HepG2 (cell line): ENCODE data around the gene PLA2G2E. TPM values are rescaled to one million over a fixed set of nuclear protein-coding genes. Genes with fewer than 3 reads are reported as not detected.

Experiments
- ATAC-seq: fragments of 200-7000 bp; cut with Tn5 transposase; 3 replicates; pipeline ENCODE4 v1.9.1; 2020; ENCODE audit warnings: mild to moderate bottlenecking, moderate library complexity
- BruUV-seq: library from RNA; stranded (reverse); fragments of 400-500 nt; replicated peaks from 2 replicates; lab custom pipeline; 2021; lab: Mats Ljungman, UMichigan
- CTCF ChIA-PET: fragments of 300-600 bp; formaldehyde crosslinking; extraction: SDS; loops from one replicate; lab custom pipeline; 2021; ENCODE audit warnings: low total read pairs, inconsistent platforms, low intra/inter-chr PET ratio; lab: Yijun Ruan, JAX
- POLR2A ChIA-PET: fragments of 350-600 bp; sonication (Branson Sonifier 250); formaldehyde crosslinking; loops from one replicate; lab custom pipeline; 2020; ENCODE audit warnings: antibody characterized with exemption, inconsistent platforms; lab: Yijun Ruan, JAX
- DNase-seq: peaks from one replicate; pipeline ENCODE4 v3.0.0-alpha.2; 2015; ENCODE audit warnings: low spot score
- FAIRE-seq: peaks from 3 replicates; lab custom pipeline; 2011; peaks lifted over from hg19 to GRCh38; lab: Jason Lieb, UNC
- H2AFZ ChIP-seq: one replicate; pipeline ENCODE4 v1.6.1; 2011; ENCODE audit warnings: low read length, inconsistent platforms
- H3K27ac ChIP-seq: fragments of 300-600 bp; 3 replicates; pipeline ENCODE4 v1.8.0; 2011; ENCODE audit warnings: mixed run types, mild to moderate bottlenecking, mixed read lengths, low read length, inconsistent platforms; ENCODE audit not compliant: insufficient read depth; ENCODE audit errors: extremely low read length
- H3K27me3 ChIP-seq, 2 experiments: fragments of 200-600 bp in 1 of 2; 2 replicates in 1 of 2; 3 replicates in 1 of 2; pipeline versions ENCODE4 v1.6.0 to v1.8.0; 2011; ENCODE audit warnings: low read length in 2 of 2, mild to moderate bottlenecking in 2 of 2, moderate library complexity in 2 of 2, inconsistent platforms in 1 of 2; ENCODE audit not compliant: insufficient read depth in 2 of 2, control insufficient read depth in 1 of 2
- H3K36me3 ChIP-seq, 2 experiments: fragments of 200-600 bp in 1 of 2; replicated peaks in 1 of 2; 2 replicates in 1 of 2; 3 replicates in 1 of 2; pipeline versions ENCODE4 v1.5.1 to v1.8.0; 2011; ENCODE audit warnings: low read length in 2 of 2, inconsistent platforms in 1 of 2; ENCODE audit not compliant: insufficient read depth in 2 of 2, control insufficient read depth in 1 of 2
- H3K4me1 ChIP-seq: 2 replicates; pipeline ENCODE4 v1.5.1; 2012; ENCODE audit warnings: low read length, inconsistent platforms; ENCODE audit not compliant: insufficient read depth
- H3K4me2 ChIP-seq: 2 replicates; pipeline ENCODE4 v1.6.0; 2011; ENCODE audit warnings: low read depth, low read length, inconsistent platforms
- H3K4me3 ChIP-seq, 3 experiments: fragments of 200-600 bp in 1 of 3; sonication (generic), shearing (Covaris generic) in 1 of 3; replicated peaks in 1 of 3; 2 replicates each; pipeline ENCODE4 v1.5.1; 2011 to 2016; ENCODE audit warnings: low read length in 3 of 3, inconsistent platforms in 2 of 3, low read depth in 2 of 3, mild to moderate bottlenecking in 2 of 3, control low read depth in 1 of 3, mixed read lengths in 1 of 3; ENCODE audit not compliant: insufficient read depth in 1 of 3
- H3K79me2 ChIP-seq: one replicate; pipeline ENCODE4 v1.6.1; 2011; ENCODE audit warnings: low read length, inconsistent platforms; ENCODE audit not compliant: insufficient read depth
- H3K9ac ChIP-seq: 2 replicates; pipeline ENCODE4 v1.6.0; 2011; ENCODE audit warnings: mild to moderate bottlenecking, low read depth, low read length, inconsistent platforms; ENCODE audit not compliant: insufficient read depth
- H3K9me3 ChIP-seq: 2 replicates; pipeline ENCODE4 v1.5.1; 2012; ENCODE audit warnings: mild to moderate bottlenecking, low read length
- H4K20me1 ChIP-seq: 2 replicates; pipeline ENCODE4 v1.6.0; 2011; ENCODE audit warnings: inconsistent platforms, mild to moderate bottlenecking, low read length, moderate library complexity; ENCODE audit not compliant: insufficient read depth
- CENPX ChIP-seq: sonication (generic); formaldehyde crosslinking; IDR thresholded peaks from 2 replicates; pipeline ENCODE4 v1.9.0; 2021; ENCODE audit warnings: mild to moderate bottlenecking, missing genetic modification reagents, moderate library complexity
- GLI4 ChIP-seq: sonication (generic); formaldehyde crosslinking; IDR thresholded peaks from 2 replicates; pipeline ENCODE4 v1.5.1; 2020; ENCODE audit warnings: missing genetic modification reagents, mild to moderate bottlenecking, moderate library complexity, borderline replicate concordance
- KAT7 ChIP-seq: IDR thresholded peaks from 2 replicates; pipeline ENCODE4 v1.6.1; 2018; ENCODE audit warnings: borderline replicate concordance, missing compliant biosample characterization
- TEAD3 ChIP-seq: optimal IDR thresholded peaks from 2 replicates; pipeline ENCODE3; 2016; ENCODE audit warnings: borderline replicate concordance
- TERF1 ChIP-seq: sonication (generic); formaldehyde crosslinking; IDR thresholded peaks from 2 replicates; pipeline ENCODE4 v1.8.0; 2022; ENCODE audit warnings: mild to moderate bottlenecking, missing genetic modification reagents, moderate library complexity
- THAP11 ChIP-seq: IDR thresholded peaks from 2 replicates; pipeline ENCODE4 v1.6.1; 2016; ENCODE audit warnings: missing biosample characterization, missing genetic modification reagents
- THAP7 ChIP-seq: sonication (generic); formaldehyde crosslinking; IDR thresholded peaks from 2 replicates; pipeline ENCODE4 v1.8.1; 2023; ENCODE audit warnings: mild to moderate bottlenecking, missing genetic modification reagents
- ZNF235 ChIP-seq: sonication (generic); formaldehyde crosslinking; IDR thresholded peaks from 2 replicates; pipeline ENCODE4 v1.8.1; 2023; ENCODE audit warnings: mild to moderate bottlenecking, missing genetic modification reagents, borderline replicate concordance
- ZNF605 ChIP-seq: sonication (generic); formaldehyde crosslinking; IDR thresholded peaks from 2 replicates; pipeline ENCODE4 v1.8.0; 2022; ENCODE audit warnings: mild to moderate bottlenecking, missing genetic modification reagents
- ZNF703 ChIP-seq: sonication (generic); formaldehyde crosslinking; IDR thresholded peaks from 2 replicates; pipeline ENCODE4 v1.5.1; 2020; ENCODE audit warnings: missing genetic modification reagents, mild to moderate bottlenecking, moderate library complexity, borderline replicate concordance
- WGBS: methylation state at CpG from one replicate; pipeline ENCODE4 v1.1.6; 2017; ENCODE audit warnings: low lambda C conversion rate; 5-methylcytosine and 5-hydroxymethylcytosine counted together
- in situ Hi-C: cut with HindIII; loops from 2 replicates; pipeline ENCODE4 v1.10.0; 2017; ENCODE audit warnings: low pct_unique_long_range_greater_than_20kb; ENCODE audit not compliant: extremely low pct_ligation_motif_present
- intact Hi-C: fragments of 100-400 bp; cut with micrococcal nuclease; formaldehyde crosslinking; loops from one replicate; pipeline ENCODE4 v1.10.0; 2022; ENCODE audit not compliant: unreplicated experiment
- polyA plus RNA-seq, 8 experiments: library from polyadenylated mRNA; depleted of rRNA in 3 of 8; stranded (reverse) in 7 of 8; unstranded in 1 of 8; fragments of >200 nt; fragmentation: Illumina TruSeq in 4 of 8; extraction: Trizol in 4 of 8; gene quantifications; 2 replicates each; pipeline versions ENCODE4 v1.2.1 to v1.2.3, GENCODE V29; 2011 to 2016; ENCODE audit warnings: low read depth in 4 of 8, missing spikeins in 1 of 8, mixed read lengths in 1 of 8; ENCODE audit not compliant: insufficient read depth in 1 of 8
- total RNA-seq, 5 experiments: library from RNA; depleted of rRNA; stranded (reverse); fragments of >200 nt; fragmentation: Illumina TruSeq; extraction: Trizol; gene quantifications; 2 replicates each; pipeline ENCODE4 v1.2.3, GENCODE V29; 2016; ENCODE audit warnings: low read depth in 1 of 5
- TF ChIP-seq, protein P1 (sequence below): sonication (generic); formaldehyde crosslinking; IDR thresholded peaks from 2 replicates; pipeline ENCODE4 v1.4.0; 2020; ENCODE audit warnings: mild to moderate bottlenecking, missing genetic modification reagents
- TF ChIP-seq, protein P2 (sequence below): sonication (generic); formaldehyde crosslinking; IDR thresholded peaks from 2 replicates; pipeline ENCODE4 v1.4.0; 2020; ENCODE audit warnings: low read depth, mild to moderate bottlenecking, missing genetic modification reagents

PLA2G2E gene
- total and polyA plus RNA-seq, 2 of the 13 experiments (the other 11 are each of a cell fraction or from before 2014, with no cell fraction given) = not detected

GRCh38 chr1:19885821-19886220, 37.6 kb downstream of the PLA2G2E start:
- BruUV-seq = no TSS peak
- H3K79me2 ChIP-seq = peaks cover 73% of the 10 kb centered on the region
- no peak overlapping the region for H3K27ac ChIP-seq
- peaks cover 4 to 10% of the 10 kb centered on the region in 2 experiments; a peak in 4 of 5 replicates for H3K36me3 ChIP-seq
- ATAC-seq = no peak
- intact Hi-C loops = loop anchor here (10.0 kb wide), 1 partner anchor 71 kb away; the partner anchor contains the start of gene RNF186
- WGBS = 98% methylated on average over 2 of the region's 2 CpGs
- CTCF ChIA-PET = no interaction called here
- H3K4me1 ChIP-seq = peaks cover 68% of the 10 kb centered on the region
- H3K9me3 ChIP-seq = no peaks in the 10 kb centered on the region
- H3K27me3 ChIP-seq = no peaks in the 10 kb centered on the region; a peak in 1 of 5 replicates
- in situ Hi-C loops = no loop called here
- no peak overlapping the region for H3K4me3 ChIP-seq
- H4K20me1 ChIP-seq = peaks cover 4% of the 10 kb centered on the region; the same call in 1 of the 2 replicates
- TF ChIP-seq KAT7 (no peak), CENPX (CRISPR knock-in tag) (no peak), TERF1 (CRISPR knock-in tag) (no peak), THAP11 (CRISPR knock-in tag) (no peak), TEAD3 (CRISPR knock-in tag) (no peak), ZNF703 (CRISPR knock-in tag) (no peak), THAP7 (CRISPR knock-in tag) (no peak), ZNF605 (no peak), ZNF235 (CRISPR knock-in tag) (no peak), GLI4 (CRISPR knock-in tag) (no peak)
- TF ChIP-seq, protein P1, sequence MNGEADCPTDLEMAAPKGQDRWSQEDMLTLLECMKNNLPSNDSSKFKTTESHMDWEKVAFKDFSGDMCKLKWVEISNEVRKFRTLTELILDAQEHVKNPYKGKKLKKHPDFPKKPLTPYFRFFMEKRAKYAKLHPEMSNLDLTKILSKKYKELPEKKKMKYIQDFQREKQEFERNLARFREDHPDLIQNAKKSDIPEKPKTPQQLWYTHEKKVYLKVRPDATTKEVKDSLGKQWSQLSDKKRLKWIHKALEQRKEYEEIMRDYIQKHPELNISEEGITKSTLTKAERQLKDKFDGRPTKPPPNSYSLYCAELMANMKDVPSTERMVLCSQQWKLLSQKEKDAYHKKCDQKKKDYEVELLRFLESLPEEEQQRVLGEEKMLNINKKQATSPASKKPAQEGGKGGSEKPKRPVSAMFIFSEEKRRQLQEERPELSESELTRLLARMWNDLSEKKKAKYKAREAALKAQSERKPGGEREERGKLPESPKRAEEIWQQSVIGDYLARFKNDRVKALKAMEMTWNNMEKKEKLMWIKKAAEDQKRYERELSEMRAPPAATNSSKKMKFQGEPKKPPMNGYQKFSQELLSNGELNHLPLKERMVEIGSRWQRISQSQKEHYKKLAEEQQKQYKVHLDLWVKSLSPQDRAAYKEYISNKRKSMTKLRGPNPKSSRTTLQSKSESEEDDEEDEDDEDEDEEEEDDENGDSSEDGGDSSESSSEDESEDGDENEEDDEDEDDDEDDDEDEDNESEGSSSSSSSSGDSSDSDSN = no peak
- TF ChIP-seq, protein P2, sequence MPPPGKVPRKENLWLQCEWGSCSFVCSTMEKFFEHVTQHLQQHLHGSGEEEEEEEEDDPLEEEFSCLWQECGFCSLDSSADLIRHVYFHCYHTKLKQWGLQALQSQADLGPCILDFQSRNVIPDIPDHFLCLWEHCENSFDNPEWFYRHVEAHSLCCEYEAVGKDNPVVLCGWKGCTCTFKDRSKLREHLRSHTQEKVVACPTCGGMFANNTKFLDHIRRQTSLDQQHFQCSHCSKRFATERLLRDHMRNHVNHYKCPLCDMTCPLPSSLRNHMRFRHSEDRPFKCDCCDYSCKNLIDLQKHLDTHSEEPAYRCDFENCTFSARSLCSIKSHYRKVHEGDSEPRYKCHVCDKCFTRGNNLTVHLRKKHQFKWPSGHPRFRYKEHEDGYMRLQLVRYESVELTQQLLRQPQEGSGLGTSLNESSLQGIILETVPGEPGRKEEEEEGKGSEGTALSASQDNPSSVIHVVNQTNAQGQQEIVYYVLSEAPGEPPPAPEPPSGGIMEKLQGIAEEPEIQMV = no peak
- H3K9ac ChIP-seq = no peak overlapping the region
- no peak overlapping the region for H3K4me2 ChIP-seq
- no peak for DNase-seq
- POLR2A ChIA-PET = no interaction called here
- no peak overlapping the region for H2AFZ ChIP-seq
- no peak for FAIRE-seq
